Measurements from ENCODE around the gene CIC.

Gene CIC

GRCh38 chr19:42285541-42285941, 16.5 kb downstream of the CIC start:
- Histone ChIP-seq H3K27ac (peak overlapping the region; percentile 95), H3K36me3 (peaks cover 40% of the 10 kb centered on the region)

GRCh38 chr19:42285988-42286348, 16.9 kb downstream of the CIC start:
- peaks cover 44 to 46% of the 10 kb centered on the region in 2 experiments for H3K4me1 ChIP-seq (ENCODE audit: control insufficient read depth in 1 of 2, insufficient read depth in 1 of 2, low read depth in 1 of 2, low read length in 1 of 2)
- H3K36me3 ChIP-seq = peaks cover 44% of the 10 kb centered on the region
- peaks cover 14% of the 10 kb centered on the region for H3K27me3 ChIP-seq
- peak overlapping the region; percentile 95 for H3K27ac ChIP-seq
- no peak for TF ChIP-seq CTCF (IDR thresholded peaks at IDR 0.05)
- H3K9me3 ChIP-seq = no peaks in the 10 kb centered on the region
- H3K4me3 ChIP-seq (ENCODE audit: low read depth in 1 of 2, low read length in 1 of 2) = peak overlapping the region in 1 of 2 experiments; percentile 91

More at GRCh38 chr19:42285541-42285941, 16.5 kb downstream of the CIC start:
- Histone ChIP-seq H3K4me1 (ENCODE audit: control insufficient read depth in 1 of 2, insufficient read depth in 1 of 2, low read depth in 1 of 2, low read length in 1 of 2) (peaks cover 47 to 48% of the 10 kb centered on the region in 2 experiments), H3K27me3 (peaks cover 18% of the 10 kb centered on the region), H3K4me3 (ENCODE audit: low read depth in 1 of 2, low read length in 1 of 2) (peak overlapping the region in 1 of 2 experiments; percentile 91), H3K9me3 (no peaks in the 10 kb centered on the region)
- TF ChIP-seq CTCF (IDR thresholded peaks at IDR 0.05) = no peak

- Histone ChIP-seq H3K4me1 (ENCODE audit: control insufficient read depth in 1 of 2, insufficient read depth in 1 of 2, low read depth in 1 of 2, low read length in 1 of 2) (peaks cover 39 to 41% of the 10 kb centered on the region in 2 experiments), H3K27me3 (peaks cover 9% of the 10 kb centered on the region), H3K27ac (peak overlapping the region; percentile 95), H3K9me3 (no peaks in the 10 kb centered on the region), H3K36me3 (peaks cover 49% of the 10 kb centered on the region), H3K4me3 (ENCODE audit: low read depth in 1 of 2, low read length in 1 of 2) (no peak overlapping the region)
- TF ChIP-seq CTCF (IDR thresholded peaks at IDR 0.05) = no peak
Measured at GRCh38 chr19:42286349-42287016, 17.4 kb downstream of the CIC start.

GRCh38 chr19:42287017-42287826, 18.2 kb downstream of the CIC start:
- Histone ChIP-seq H3K9me3 (no peaks in the 10 kb centered on the region), H3K4me3 (ENCODE audit: low read depth in 1 of 2, low read length in 1 of 2) (no peak overlapping the region), H3K27me3 (peaks cover 2% of the 10 kb centered on the region), H3K27ac (peak overlapping the region; percentile 95), H3K36me3 (peaks cover 57% of the 10 kb centered on the region), H3K4me1 (ENCODE audit: control insufficient read depth in 1 of 2, insufficient read depth in 1 of 2, low read depth in 1 of 2, low read length in 1 of 2) (peaks cover 33 to 34% of the 10 kb centered on the region in 2 experiments)
- TF ChIP-seq CTCF (IDR thresholded peaks at IDR 0.05) = no peak

GRCh38 chr19:42287827-42288107, 18.7 kb downstream of the CIC start:
- Histone ChIP-seq H3K9me3 (no peaks in the 10 kb centered on the region), H3K4me1 (ENCODE audit: control insufficient read depth in 1 of 2, insufficient read depth in 1 of 2, low read depth in 1 of 2, low read length in 1 of 2) (peaks cover 28 to 29% of the 10 kb centered on the region in 2 experiments), H3K27ac (peak overlapping the region; percentile 33), H3K27me3 (no peaks in the 10 kb centered on the region), H3K36me3 (peaks cover 62% of the 10 kb centered on the region), H3K4me3 (ENCODE audit: low read depth in 1 of 2, low read length in 1 of 2) (no peak overlapping the region)
- no peak for TF ChIP-seq CTCF (IDR thresholded peaks at IDR 0.05)

Data from neutrophil (primary cell).